Measurements from ENCODE around the gene RMND1. TPM values are rescaled to one million over a fixed set of nuclear protein-coding genes. Genes with fewer than 3 reads are reported as not detected.

Gene RMND1
- total RNA-seq, 1 experiment from 2014 or later = 19.3 TPM

DNA sequence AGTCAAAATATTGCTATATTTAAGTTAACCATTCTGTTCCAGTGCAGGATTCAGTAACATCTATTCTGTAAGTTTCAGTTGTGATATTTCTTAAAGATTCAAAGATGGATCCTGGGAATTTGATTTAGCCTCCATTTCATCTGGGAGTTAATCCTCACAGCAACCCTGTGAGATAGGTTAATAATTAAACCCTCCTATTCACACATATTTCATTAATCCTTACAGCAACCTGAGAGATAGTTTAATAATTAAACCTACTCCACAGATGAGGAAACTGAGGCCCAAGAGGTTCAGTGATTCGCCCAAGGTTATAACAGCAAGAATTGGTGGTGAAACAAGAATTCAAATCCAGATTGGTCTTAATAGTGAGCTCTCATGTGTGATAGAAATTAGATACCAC lies 49.7 kb downstream of the RMND1 start:
- no peaks in the 10 kb centered on the region for H3K27me3 ChIP-seq (ENCODE audit: insufficient read depth, low read depth)
- no TSS peak for BruUV-seq (replicated peaks)
- ChIA-PET CTCF (no interaction called here), POLR2A (ENCODE audit: unreplicated experiment) (no interaction called here)
- H3K79me2 ChIP-seq (ENCODE audit: low read depth) = peaks cover 68% of the 10 kb centered on the region
- H3K4me3 ChIP-seq = no peak overlapping the region
- H2AFZ ChIP-seq = no peak overlapping the region
- no peaks in the 10 kb centered on the region for H3K9me2 ChIP-seq (ENCODE audit: insufficient read depth)
- peaks cover 27% of the 10 kb centered on the region for H3K4me1 ChIP-seq (replicated peaks; ENCODE audit: insufficient read depth)
- peaks cover 42% of the 10 kb centered on the region for H3K36me3 ChIP-seq (ENCODE audit: low read depth)
- H3K4me2 ChIP-seq = no peak overlapping the region
- H3K27ac ChIP-seq = no peak overlapping the region
- H3F3A ChIP-seq (ENCODE audit: insufficient read depth, low read depth) = peaks cover 46% of the 10 kb centered on the region; the same call in 1 of the 2 replicates
- H4K20me1 ChIP-seq (ENCODE audit: insufficient read depth) = peaks cover 40% of the 10 kb centered on the region
- no peak for DNase-seq
- TF ChIP-seq CTCF (conservative IDR thresholded peaks at IDR 0.05) (no peak), EZH2 (IDR thresholded peaks at IDR 0.05; ENCODE audit: low read depth) (no peak)
- intact Hi-C loops (cut with micrococcal nuclease; ENCODE audit: unreplicated experiment) = no loop called here
- H3K9me3 ChIP-seq (ENCODE audit: insufficient read depth, low read depth) = no peaks in the 10 kb centered on the region

GRCh38 chr6:151400473-151400872 lies 51.5 kb downstream of the RMND1 start:
- TF ChIP-seq EZH2 (IDR thresholded peaks at IDR 0.05; ENCODE audit: low read depth) = no peak
- no peak for TF ChIP-seq CTCF (conservative IDR thresholded peaks at IDR 0.05)
- ChIA-PET POLR2A (ENCODE audit: unreplicated experiment) (no interaction called here), CTCF (no interaction called here)
- H3K9me2 ChIP-seq (ENCODE audit: insufficient read depth) = no peaks in the 10 kb centered on the region
- H2AFZ ChIP-seq = no peak overlapping the region
- H3K27ac ChIP-seq = peak overlapping the region; percentile 64
- H3K4me1 ChIP-seq (replicated peaks; ENCODE audit: insufficient read depth) = peaks cover 27% of the 10 kb centered on the region
- DNase-seq = peak in 1 of 2 experiments; percentile 69
- no TSS peak for BruUV-seq (replicated peaks)
- peak overlapping the region; percentile 63 for H3K4me2 ChIP-seq
- no peaks in the 10 kb centered on the region for H3K9me3 ChIP-seq (ENCODE audit: insufficient read depth, low read depth)
- no peaks in the 10 kb centered on the region for H3K27me3 ChIP-seq (ENCODE audit: insufficient read depth, low read depth)
- no peak overlapping the region for H3K4me3 ChIP-seq
- intact Hi-C loops (cut with micrococcal nuclease; ENCODE audit: unreplicated experiment) = no loop called here
- H4K20me1 ChIP-seq (ENCODE audit: insufficient read depth) = peaks cover 44% of the 10 kb centered on the region
- H3F3A ChIP-seq (ENCODE audit: insufficient read depth, low read depth) = peaks cover 36% of the 10 kb centered on the region; the same call in 1 of the 2 replicates
- peaks cover 32% of the 10 kb centered on the region for H3K36me3 ChIP-seq (ENCODE audit: low read depth)
- peaks cover 86% of the 10 kb centered on the region for H3K79me2 ChIP-seq (ENCODE audit: low read depth)

GRCh38 chr6:151399679-151400078 lies 52.2 kb downstream of the RMND1 start:
- Histone ChIP-seq H3K4me1 (replicated peaks; ENCODE audit: insufficient read depth) (peaks cover 34% of the 10 kb centered on the region), H3K27me3 (ENCODE audit: insufficient read depth, low read depth) (no peaks in the 10 kb centered on the region), H2AFZ (no peak overlapping the region), H3K4me2 (peak overlapping the region; percentile 63), H3K9me2 (ENCODE audit: insufficient read depth) (no peaks in the 10 kb centered on the region), H3K27ac (peak overlapping the region; percentile 64), H4K20me1 (ENCODE audit: insufficient read depth) (peaks cover 52% of the 10 kb centered on the region), H3F3A (ENCODE audit: insufficient read depth, low read depth) (peaks cover 41% of the 10 kb centered on the region; the same call in 1 of the 2 replicates), H3K79me2 (ENCODE audit: low read depth) (peaks cover 93% of the 10 kb centered on the region), H3K4me3 (no peak overlapping the region; the same call in 1 of the 2 replicates), H3K9me3 (ENCODE audit: insufficient read depth, low read depth) (no peaks in the 10 kb centered on the region; the same call in 1 of the 2 replicates), H3K36me3 (ENCODE audit: low read depth) (peaks cover 32% of the 10 kb centered on the region)
- TF ChIP-seq CTCF (conservative IDR thresholded peaks at IDR 0.05) = no peak
- TF ChIP-seq EZH2 (IDR thresholded peaks at IDR 0.05; ENCODE audit: low read depth) = no peak
- CTCF ChIA-PET = no interaction called here
- POLR2A ChIA-PET (ENCODE audit: unreplicated experiment) = interaction anchor here (0.6 to 0.7 kb wide), 2 partner anchors 37 to 874 kb away, joined by 4 to 7 read pairs; no protein-coding TSS in a partner anchor
- BruUV-seq (replicated peaks) = no TSS peak
- intact Hi-C loops (cut with micrococcal nuclease; ENCODE audit: unreplicated experiment) = loop anchor here (5.0 kb wide), 1 partner anchor 503 kb away; no protein-coding TSS in a partner anchor
- DNase-seq = peak; percentile 20 to 95

Data from PC-9 (cell line).